NT2/D1 (cell line): ENCODE measurements around the gene CEP72.
"Not testable (repeated sequence)": the region's sequence is repeated elsewhere in the genome, so short reads cannot be mapped to it uniquely, and the experiment has no call there.

Experiments used
- SUZ12 ChIP-seq: IDR thresholded peaks from 2 replicates; pipeline ENCODE4 v1.6.1; 2011; ENCODE audit not compliant: insufficient read length, insufficient read depth; ENCODE audit errors: extremely low read depth
- YY1 ChIP-seq: IDR thresholded peaks from 2 replicates; pipeline ENCODE4 v1.6.1; 2011; ENCODE audit not compliant: insufficient read length, insufficient read depth
- ZNF274 ChIP-seq: IDR thresholded peaks from 2 replicates; pipeline ENCODE4 v1.6.1; 2011; ENCODE audit warnings: mild to moderate bottlenecking, low read depth, low read length

GRCh38 chr5:605090-605489 lies 7.0 kb upstream of the CEP72 start:
- TF ChIP-seq YY1, ZNF274, SUZ12: not testable (repeated sequence)
